HG03045 (cell line): ENCODE data around the gene RNFT1.
A peak's percentile ranks its signal among the peaks of the same experiment; 100 is the strongest.
"Not testable (repeated sequence)": the region's sequence is repeated elsewhere in the genome, so short reads cannot be mapped to it uniquely, and the experiment has no call there.

ENCODE experiments used
- ATAC-seq: cut with Tn5 transposase; IDR thresholded peaks from one replicate; pipeline ENCODE4 v1.9.1; 2021; ENCODE audit warnings: mild to moderate bottlenecking, moderate library complexity; ENCODE audit not compliant: unreplicated experiment

The RNFT1 gene

GRCh38 chr17:59964482-59965328 is at the start of gene RNFT1:
TSS of gene RNFT1 (minus strand) at chr17:59964740. CDS start at chr17:59964663, 77 bp downstream.
- ATAC-seq = peak; percentile 85

GRCh38 chr17:60009326-60009725 is 44.8 kb upstream of the RNFT1 start:
- ATAC-seq = not testable (repeated sequence)

GRCh38 chr17:60008377-60008776 is 43.8 kb upstream of the RNFT1 start:
- ATAC-seq = not testable (repeated sequence)

- ATAC-seq = no peak
These were observed 41.6 kb upstream of the RNFT1 start for GRCh38 chr17:60006160-60006559.

- not testable (repeated sequence) for ATAC-seq
These were observed 40.0 kb upstream of the RNFT1 start for GRCh38 chr17:60004561-60004960.

- not testable (repeated sequence) for ATAC-seq
These were observed 37.9 kb upstream of the RNFT1 start for GRCh38 chr17:60002405-60002804.

GRCh38 chr17:59996608-59997007 is 32.1 kb upstream of the RNFT1 start:
- not testable (repeated sequence) for ATAC-seq

- ATAC-seq = not testable (repeated sequence)
These were observed 10.6 kb upstream of the RNFT1 start for GRCh38 chr17:59975166-59975565.

GRCh38 chr17:59973483-59973882 is 8.9 kb upstream of the RNFT1 start:
- ATAC-seq = not testable (repeated sequence)

- no peak for ATAC-seq
These were observed 8.2 kb upstream of the RNFT1 start for GRCh38 chr17:59972778-59973177.

GRCh38 chr17:59971771-59972170 is 7.2 kb upstream of the RNFT1 start:
- not testable (repeated sequence) for ATAC-seq

GRCh38 chr17:59963738-59964481 is 630 bp downstream of the RNFT1 start:
- peak; percentile 34 for ATAC-seq

GRCh38 chr17:59962739-59963318 is 1.7 kb downstream of the RNFT1 start:
- ATAC-seq = no peak

GRCh38 chr17:59959574-59959973 is 5.0 kb downstream of the RNFT1 start:
- ATAC-seq = not testable (repeated sequence)

- ATAC-seq = no peak
These were observed 9.7 kb downstream of the RNFT1 start for GRCh38 chr17:59954856-59955255.

GRCh38 chr17:59950049-59950448 is 14.5 kb downstream of the RNFT1 start:
- ATAC-seq = no peak

GRCh38 chr17:59947310-59947709 is 17.2 kb downstream of the RNFT1 start:
- ATAC-seq = not testable (repeated sequence)

- ATAC-seq = not testable (repeated sequence)
These were observed 18.1 kb downstream of the RNFT1 start for GRCh38 chr17:59946433-59946832.

GRCh38 chr17:59941131-59941530 is 23.4 kb downstream of the RNFT1 start:
- no peak for ATAC-seq

GRCh38 chr17:59940697-59941096 is 23.8 kb downstream of the RNFT1 start:
- not testable (repeated sequence) for ATAC-seq

- ATAC-seq = not testable (repeated sequence)
These were observed 31.2 kb downstream of the RNFT1 start for GRCh38 chr17:59933317-59933716.
